Measurements from ENCODE around the gene TUBB6. TPM values are rescaled to one million over a fixed set of nuclear protein-coding genes. Genes with fewer than 3 reads are reported as not detected.

TUBB6 gene
- 10 to 100 TPM; 47.0 to 84.5 TPM for total RNA-seq
- 65.1 TPM for polyA plus RNA-seq (ENCODE audit: insufficient read depth, low read depth, low replicate concordance)
- long read RNA-seq, donor 1, transcript TUBB6-201 (4 exons, 2,064 nt), result major isoform, 28 of 54 reads
- long read RNA-seq, donor 1, transcript TUBB6-213 (4 exons, 1,017 nt), result minor isoform, 17 of 54 reads
- long read RNA-seq, donor 1, partial matches to known transcripts, result 6 of 54 reads
- long read RNA-seq, donor 1, other reads (novel, unspliced or antisense), result 0 of 54 reads
- long read RNA-seq, donor 2, transcript TUBB6-201 (4 exons, 2,064 nt), result major isoform, 23 of 32 reads
- long read RNA-seq, donor 2, transcript TUBB6-213 (4 exons, 1,017 nt), result minor isoform, 6 of 32 reads
- long read RNA-seq, donor 2, partial matches to known transcripts, result 0 of 32 reads
- long read RNA-seq, donor 2, other reads (novel, unspliced or antisense), result 0 of 32 reads

DNA sequence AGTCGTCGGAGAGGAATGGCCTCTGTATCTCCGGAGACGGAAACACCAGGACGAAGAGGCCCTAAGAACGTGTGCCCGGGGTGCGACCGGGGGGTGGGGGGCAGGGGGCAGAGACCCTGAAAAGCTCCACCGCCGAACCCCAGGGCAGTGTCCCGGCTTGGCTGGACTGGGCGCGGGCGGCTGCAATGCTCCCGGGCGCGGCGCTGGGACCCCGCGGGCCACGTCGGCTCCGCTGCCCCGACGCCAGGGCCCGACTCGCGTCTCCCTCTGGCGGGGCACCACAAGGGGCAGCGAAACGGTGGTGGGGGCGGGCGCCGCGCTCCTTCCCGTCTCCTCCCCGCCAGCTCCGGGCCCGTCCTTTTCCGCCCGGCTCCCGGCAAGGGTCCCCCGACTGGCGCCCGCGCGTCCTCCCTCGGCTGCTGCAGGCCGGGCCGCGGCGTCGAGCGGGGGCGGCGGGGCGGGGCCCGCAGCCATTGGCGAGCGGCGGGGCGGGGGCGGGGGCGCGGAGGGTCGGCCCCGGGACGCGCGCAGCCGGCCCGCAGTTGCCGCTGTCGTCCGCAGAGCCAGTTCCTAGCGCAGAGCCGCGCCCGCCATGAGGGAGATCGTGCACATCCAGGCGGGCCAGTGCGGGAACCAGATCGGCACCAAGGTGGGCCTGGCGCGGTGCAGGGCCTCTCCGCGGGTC is at the start of gene TUBB6:
TUBB6 (plus strand) TSS at position 541 of the 685 bp plus-strand sequence; CDS start at position 593, 52 bp downstream.
- no peaks in the 10 kb centered on the region for H3K9me3 ChIP-seq
- peak within 1 kb of the TSS; percentile 65 to 74 for H3K4me3 ChIP-seq
- peak within 1 kb of the TSS; percentile 79 to 86 for H3K27ac ChIP-seq
- intact Hi-C loops (cut with DNase I; ENCODE audit: low total_unique reads), result no loop called here
- WGBS, 2 donors, result 0% methylated on average over 5 to 23 of the region's 88 CpGs
- no peaks in the 10 kb centered on the region for H3K27me3 ChIP-seq
- no peaks in the 10 kb centered on the region for H3K36me3 ChIP-seq (ENCODE audit: low read depth, missing control alignments)
- H3K4me1 ChIP-seq, result no peaks in the 10 kb centered on the region
- TF ChIP-seq, protein P1, sequence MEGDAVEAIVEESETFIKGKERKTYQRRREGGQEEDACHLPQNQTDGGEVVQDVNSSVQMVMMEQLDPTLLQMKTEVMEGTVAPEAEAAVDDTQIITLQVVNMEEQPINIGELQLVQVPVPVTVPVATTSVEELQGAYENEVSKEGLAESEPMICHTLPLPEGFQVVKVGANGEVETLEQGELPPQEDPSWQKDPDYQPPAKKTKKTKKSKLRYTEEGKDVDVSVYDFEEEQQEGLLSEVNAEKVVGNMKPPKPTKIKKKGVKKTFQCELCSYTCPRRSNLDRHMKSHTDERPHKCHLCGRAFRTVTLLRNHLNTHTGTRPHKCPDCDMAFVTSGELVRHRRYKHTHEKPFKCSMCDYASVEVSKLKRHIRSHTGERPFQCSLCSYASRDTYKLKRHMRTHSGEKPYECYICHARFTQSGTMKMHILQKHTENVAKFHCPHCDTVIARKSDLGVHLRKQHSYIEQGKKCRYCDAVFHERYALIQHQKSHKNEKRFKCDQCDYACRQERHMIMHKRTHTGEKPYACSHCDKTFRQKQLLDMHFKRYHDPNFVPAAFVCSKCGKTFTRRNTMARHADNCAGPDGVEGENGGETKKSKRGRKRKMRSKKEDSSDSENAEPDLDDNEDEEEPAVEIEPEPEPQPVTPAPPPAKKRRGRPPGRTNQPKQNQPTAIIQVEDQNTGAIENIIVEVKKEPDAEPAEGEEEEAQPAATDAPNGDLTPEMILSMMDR (IDR thresholded peaks at IDR 0.05), result no peak
- no peak for TF ChIP-seq POLR2A (IDR thresholded peaks at IDR 0.05)
- DNase-seq, result peak; percentile 68

- intact Hi-C loops (cut with DNase I; ENCODE audit: low total_unique reads), result no loop called here
- TF ChIP-seq, protein P1 (IDR thresholded peaks at IDR 0.05), result no peak
- no peak for TF ChIP-seq POLR2A (IDR thresholded peaks at IDR 0.05)
- H3K36me3 ChIP-seq (ENCODE audit: low read depth, missing control alignments), result no peaks in the 10 kb centered on the region
- DNase-seq, result no peak
- 63 to 88% methylated on average over 19 to 29 of the region's 29 CpGs for WGBS, 2 donors
- H3K27me3 ChIP-seq, result no peaks in the 10 kb centered on the region
- no peaks in the 10 kb centered on the region for H3K9me3 ChIP-seq
- H3K4me3 ChIP-seq, result no peak overlapping the region
- peaks cover 3% of the 10 kb centered on the region for H3K4me1 ChIP-seq
- no peak overlapping the region for H3K27ac ChIP-seq
Observed at GRCh38 chr18:12258719-12259705, 49.0 kb upstream of the TUBB6 start.

DNA sequence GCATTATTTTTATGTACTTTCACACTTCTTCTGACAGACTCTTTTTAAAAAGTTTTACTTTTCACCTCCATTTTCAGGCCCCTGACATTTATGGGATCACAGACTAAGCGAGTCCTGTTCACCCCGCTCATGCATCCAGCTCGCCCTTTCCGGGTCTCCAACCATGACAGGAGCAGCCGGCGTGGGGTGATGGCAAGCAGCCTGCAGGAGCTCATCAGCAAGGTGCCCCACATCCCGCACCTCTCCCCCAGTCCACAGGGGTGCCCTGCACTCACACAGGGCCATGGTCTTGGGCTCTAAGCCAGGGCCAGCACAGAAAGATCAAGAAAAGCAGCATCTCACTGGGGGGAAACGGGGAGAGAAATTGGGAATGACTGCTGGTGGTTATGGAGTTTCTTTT is 45.3 kb upstream of the TUBB6 start:
- no peaks in the 10 kb centered on the region for H3K36me3 ChIP-seq (ENCODE audit: low read depth, missing control alignments)
- 91 to 92% methylated on average over 8 of the region's 8 CpGs for WGBS, 2 donors
- DNase-seq, result no peak
- TF ChIP-seq, protein P1 (IDR thresholded peaks at IDR 0.05), result no peak
- no peak for TF ChIP-seq POLR2A (IDR thresholded peaks at IDR 0.05)
- no peaks in the 10 kb centered on the region for H3K4me1 ChIP-seq
- intact Hi-C loops (cut with DNase I; ENCODE audit: low total_unique reads), result no loop called here
- no peak overlapping the region for H3K4me3 ChIP-seq
- no peaks in the 10 kb centered on the region for H3K27me3 ChIP-seq
- H3K27ac ChIP-seq, result no peak overlapping the region
- no peaks in the 10 kb centered on the region for H3K9me3 ChIP-seq

DNA sequence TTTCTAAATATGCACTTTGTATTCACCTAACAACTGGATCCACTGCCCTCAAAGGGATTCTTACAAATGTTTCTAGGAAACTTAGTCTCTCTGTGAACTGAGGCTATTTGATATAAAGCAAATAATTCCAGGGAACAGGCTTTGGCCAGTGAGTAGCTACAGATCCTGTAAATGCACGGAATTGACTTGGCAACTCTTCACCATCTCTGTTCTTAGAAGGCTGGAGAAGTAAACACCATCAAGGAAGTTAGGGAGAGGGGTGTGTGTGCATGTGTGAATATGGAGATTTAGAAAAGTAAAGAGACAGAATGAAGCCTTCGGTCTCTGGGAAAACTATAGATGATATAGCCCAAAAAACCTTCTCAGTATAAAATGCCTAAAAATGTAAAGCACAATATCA is 43.2 kb upstream of the TUBB6 start:
- no peak for TF ChIP-seq POLR2A (IDR thresholded peaks at IDR 0.05)
- TF ChIP-seq, protein P1 (IDR thresholded peaks at IDR 0.05), result no peak
- no peaks in the 10 kb centered on the region for H3K4me1 ChIP-seq
- H3K36me3 ChIP-seq (ENCODE audit: low read depth, missing control alignments), result no peaks in the 10 kb centered on the region
- DNase-seq, result no peak
- no peaks in the 10 kb centered on the region for H3K27me3 ChIP-seq
- no peak overlapping the region for H3K27ac ChIP-seq
- intact Hi-C loops (cut with DNase I; ENCODE audit: low total_unique reads), result no loop called here
- no peak overlapping the region for H3K4me3 ChIP-seq
- 75% methylated on average over 2 of the region's 2 CpGs for WGBS, 2 donors
- H3K9me3 ChIP-seq, result no peaks in the 10 kb centered on the region
